T-cell (primary cell): ENCODE results near the gene HMGN1. TPM values are rescaled to one million over a fixed set of nuclear protein-coding genes. Genes with fewer than 3 reads are reported as not detected.
A peak's percentile ranks its signal among the peaks of the same experiment; 100 is the strongest.

ENCODE experiments used
- ATAC-seq, 4 experiments: fragments of 200-7000 bp in 3 of 4; fragments of 150-1000 bp in 1 of 4; cut with Tn5 transposase; replicated peaks in 1 of 4; 1 replicate in 3 of 4; 2 replicates in 1 of 4; pipeline ENCODE4 v1.10.0; 2021; ENCODE audit warnings: moderate library complexity in 3 of 4, mild to moderate bottlenecking in 2 of 4, moderate number of reproducible peaks in 1 of 4
- CTCF ChIA-PET, 2 donors: fragments of 300-600 bp; sonication (Branson Sonifier 250); formaldehyde crosslinking; loops; one replicate each; lab custom pipeline; 2022; ENCODE audit warnings: antibody characterized with exemption in 2 of 2; lab: Charles Lee
- POLR2A ChIA-PET, 2 donors: fragments of 300-600 bp; sonication (Branson Sonifier 250); formaldehyde crosslinking; loops; one replicate each; lab custom pipeline; 2022; ENCODE audit warnings: antibody characterized with exemption in 2 of 2; lab: Charles Lee
- DNase-seq, 35 experiments: peaks; one replicate each; pipeline versions ENCODE4 v3.0.0 to v3.0.0-alpha.2; 2013 to 2023
- H3K27ac ChIP-seq: one replicate; pipeline ENCODE4 v1.5.1; 2013; ENCODE audit warnings: low read length
- H3K27me3 ChIP-seq, 2 experiments: replicated peaks in 1 of 2; 1 replicate in 1 of 2; 2 replicates in 1 of 2; pipeline versions ENCODE4 v1.6.1 to v1.7.0; 2013; ENCODE audit warnings: low read length in 1 of 2, mixed read lengths in 1 of 2; ENCODE audit not compliant: control insufficient read depth in 2 of 2, insufficient read depth in 2 of 2; ENCODE audit errors: extremely low read depth in 1 of 2
- H3K36me3 ChIP-seq, 2 donors: 1 replicate in 1 of 2; 2 replicates in 1 of 2; pipeline versions ENCODE4 v1.6.1 to v1.7.0; 2013; ENCODE audit warnings: low read length in 1 of 2; ENCODE audit not compliant: control insufficient read depth in 2 of 2, insufficient read depth in 1 of 2; ENCODE audit errors: extremely low read depth in 1 of 2
- H3K4me1 ChIP-seq, 2 experiments: 1 replicate in 1 of 2; 2 replicates in 1 of 2; pipeline versions ENCODE4 v1.6.1 to v1.7.0; 2013; ENCODE audit warnings: low read length in 2 of 2, mixed read lengths in 1 of 2; ENCODE audit not compliant: insufficient read depth in 2 of 2, control insufficient read depth in 1 of 2; ENCODE audit errors: extremely low read depth in 1 of 2
- H3K4me3 ChIP-seq, 2 donors: 1 replicate in 1 of 2; 2 replicates in 1 of 2; pipeline versions ENCODE4 v1.5.1 to v1.7.0; 2013; ENCODE audit warnings: mild to moderate bottlenecking in 2 of 2, low read length in 1 of 2, moderate library complexity in 1 of 2; ENCODE audit not compliant: control insufficient read depth in 1 of 2; ENCODE audit errors: extremely low read depth in 1 of 2
- H3K9me3 ChIP-seq: 2 replicates; pipeline ENCODE4 v1.7.0; 2013
- H3K27ac Mint-ChIP-seq, 2 donors: one replicate each; pipeline ENCODE4 v1.8.0; 2020 to 2021; ENCODE audit warnings: mild to moderate bottlenecking in 2 of 2, mixed read lengths in 2 of 2
- H3K27me3 Mint-ChIP-seq, 2 donors: one replicate each; pipeline ENCODE4 v1.8.0; 2021 to 2022; ENCODE audit warnings: mixed read lengths in 2 of 2
- H3K36me3 Mint-ChIP-seq: one replicate; pipeline ENCODE4 v1.8.0; 2021; ENCODE audit warnings: mixed read lengths
- H3K4me1 Mint-ChIP-seq, 3 donors: one replicate each; pipeline ENCODE4 v1.8.0; 2020 to 2022; ENCODE audit warnings: mixed read lengths in 3 of 3, mild to moderate bottlenecking in 1 of 3
- H3K4me3 Mint-ChIP-seq, 3 donors: one replicate each; pipeline ENCODE4 v1.8.0; 2020 to 2022; ENCODE audit warnings: mild to moderate bottlenecking in 3 of 3, mixed read lengths in 3 of 3, moderate library complexity in 3 of 3
- H3K9me3 Mint-ChIP-seq, 3 donors: one replicate each; pipeline ENCODE4 v1.8.0; 2020 to 2022; ENCODE audit warnings: mixed read lengths in 3 of 3
- WGBS: methylation state at CpG from one replicate; pipeline ENCODE4 v1.1.5; 2013; ENCODE audit warnings: missing lambda C conversion rate; ENCODE audit not compliant: insufficient coverage; 5-methylcytosine and 5-hydroxymethylcytosine counted together
- total RNA-seq, 35 experiments: library from RNA in 6 of 35; stranded (reverse) in 6 of 35; fragments of 120-200 nt in 1 of 35; gene quantifications; one replicate each; pipeline versions ENCODE4 v1.2.1 to v1.2.4 and lab custom pipeline; 2013 to 2026

Gene HMGN1
- total RNA-seq, 5 donors from 2014 or later (not counting 1 experiment from before 2014, with no cell fraction given), result 206 to 254 (median 239) TPM

- H3K27ac ChIP-seq, result no peak overlapping the region
- Mint-ChIP-seq H3K9me3 (no peaks in the 10 kb centered on the region), H3K27me3 (peaks cover 2 to 3% of the 10 kb centered on the region in 2 donors), H3K4me1 (no peaks in the 10 kb centered on the region), H3K27ac (no peak overlapping the region), H3K4me3 (no peak overlapping the region), H3K36me3 (no peaks in the 10 kb centered on the region)
- H3K9me3 ChIP-seq, result no peaks in the 10 kb centered on the region
- ATAC-seq (no peak), DNase-seq (no peak)
- no peaks in the 10 kb centered on the region for H3K36me3 ChIP-seq
- ChIA-PET CTCF (no interaction called here), POLR2A (interaction anchor here in 1 of 2 donors (0.6 kb wide), 1 partner anchor 65 kb away, joined by 3 read pairs; no protein-coding TSS in a partner anchor)
- no peak overlapping the region for H3K4me3 ChIP-seq
- no peaks in the 10 kb centered on the region for H3K4me1 ChIP-seq
- WGBS, result no CpG with 5 or more reads among the region's 4 CpGs
- H3K27me3 ChIP-seq, result peaks cover 0 to 13% of the 10 kb centered on the region in 2 experiments
These were observed 23.4 kb downstream of the HMGN1 start for GRCh38 chr21:39325458-39325857.

GRCh38 chr21:39321424-39321823, 27.5 kb downstream of the HMGN1 start:
- Histone ChIP-seq H3K27ac (no peak overlapping the region), H3K4me3 (no peak overlapping the region), H3K27me3 (peaks cover 0 to 8% of the 10 kb centered on the region in 2 experiments), H3K36me3 (no peaks in the 10 kb centered on the region), H3K9me3 (no peaks in the 10 kb centered on the region), H3K4me1 (no peaks in the 10 kb centered on the region)
- no peak overlapping the region for H3K4me3 Mint-ChIP-seq
- WGBS, result 85% methylated on average over 3 of the region's 6 CpGs
- ChIA-PET CTCF (interaction anchor here in 1 of 2 donors (0.7 kb wide), 1 partner anchor 19 kb away, joined by 4 read pairs; no protein-coding TSS in a partner anchor), POLR2A (no interaction called here)
- H3K27me3 Mint-ChIP-seq, result peaks cover 0 to 2% of the 10 kb centered on the region in 2 donors
- H3K9me3 Mint-ChIP-seq, result no peaks in the 10 kb centered on the region
- no peaks in the 10 kb centered on the region for H3K36me3 Mint-ChIP-seq
- ATAC-seq, result no peak
- no peak for DNase-seq
- H3K4me1 Mint-ChIP-seq, result peaks cover 0 to 14% (median 2%) of the 10 kb centered on the region in 3 donors
- no peak overlapping the region for H3K27ac Mint-ChIP-seq

- no peak for DNase-seq
- H3K4me3 ChIP-seq, result no peak overlapping the region
- peaks cover 0 to 2% of the 10 kb centered on the region in 2 experiments for H3K27me3 ChIP-seq
- no peaks in the 10 kb centered on the region for H3K36me3 Mint-ChIP-seq
- no peak overlapping the region for H3K27ac Mint-ChIP-seq
- H3K4me1 Mint-ChIP-seq, result peaks cover 9 to 24% (median 13%) of the 10 kb centered on the region in 3 donors
- ATAC-seq, result no peak
- WGBS, result 80% methylated on average over 1 of the region's 3 CpGs
- no peak overlapping the region for H3K27ac ChIP-seq
- peaks cover 0 to 1% of the 10 kb centered on the region in 2 experiments for H3K4me1 ChIP-seq
- H3K9me3 Mint-ChIP-seq, result no peaks in the 10 kb centered on the region
- POLR2A ChIA-PET, result no interaction called here
- CTCF ChIA-PET, result no interaction called here
- no peaks in the 10 kb centered on the region for H3K27me3 Mint-ChIP-seq
- no peaks in the 10 kb centered on the region for H3K36me3 ChIP-seq
- H3K9me3 ChIP-seq, result no peaks in the 10 kb centered on the region
- no peak overlapping the region for H3K4me3 Mint-ChIP-seq
These were observed 29.0 kb downstream of the HMGN1 start for GRCh38 chr21:39319814-39320332.

GRCh38 chr21:39319251-39319756, 29.6 kb downstream of the HMGN1 start:
- Histone ChIP-seq H3K27ac (no peak overlapping the region), H3K36me3 (no peaks in the 10 kb centered on the region), H3K4me1 (peaks cover 4 to 7% of the 10 kb centered on the region in 2 experiments), H3K27me3 (peaks cover 0 to 2% of the 10 kb centered on the region in 2 experiments), H3K9me3 (no peaks in the 10 kb centered on the region), H3K4me3 (no peak overlapping the region)
- H3K27ac Mint-ChIP-seq, result peak overlapping the region in 1 of 2 donors; percentile 4
- no CpG with 5 or more reads among the region's 6 CpGs for WGBS
- no peaks in the 10 kb centered on the region for H3K27me3 Mint-ChIP-seq
- H3K9me3 Mint-ChIP-seq, result no peaks in the 10 kb centered on the region
- ATAC-seq (no peak), DNase-seq (no peak)
- H3K4me3 Mint-ChIP-seq, result no peak overlapping the region
- ChIA-PET POLR2A (no interaction called here), CTCF (no interaction called here)
- peaks cover 14 to 28% (median 18%) of the 10 kb centered on the region in 3 donors for H3K4me1 Mint-ChIP-seq
- H3K36me3 Mint-ChIP-seq, result no peaks in the 10 kb centered on the region

- H3K27me3 ChIP-seq, result peaks cover 0 to 2% of the 10 kb centered on the region in 2 experiments
- Mint-ChIP-seq H3K27ac (peak overlapping the region in 1 of 2 donors; percentile 53), H3K9me3 (no peaks in the 10 kb centered on the region), H3K4me3 (no peak overlapping the region), H3K27me3 (no peaks in the 10 kb centered on the region), H3K36me3 (no peaks in the 10 kb centered on the region), H3K4me1 (peaks cover 16 to 31% (median 21%) of the 10 kb centered on the region in 3 donors)
- H3K27ac ChIP-seq, result no peak overlapping the region
- POLR2A ChIA-PET, result interaction anchor here in 1 of 2 donors (0.6 kb wide), 1 partner anchor 76 kb away, joined by 4 read pairs; no protein-coding TSS in a partner anchor
- ATAC-seq (no peak), DNase-seq (no peak)
- no peak overlapping the region for H3K4me3 ChIP-seq
- 67% methylated on average over 4 of the region's 8 CpGs for WGBS
- no peaks in the 10 kb centered on the region for H3K9me3 ChIP-seq
- H3K36me3 ChIP-seq, result no peaks in the 10 kb centered on the region
- CTCF ChIA-PET, result interaction anchor here in 1 of 2 donors (1.2 kb wide), 1 partner anchor 29 kb away, joined by 3 read pairs; no protein-coding TSS in a partner anchor
- peaks cover 4 to 9% of the 10 kb centered on the region in 2 experiments for H3K4me1 ChIP-seq
These were observed 30.6 kb downstream of the HMGN1 start for GRCh38 chr21:39318091-39318959.
